Activated naive CD8-positive, alpha-beta T cell treated with anti-CD3 and anti-CD28 coated beads for 36 hours (primary cell): ENCODE data around the gene EPHA5. TPM values are rescaled to one million over a fixed set of nuclear protein-coding genes. Genes with fewer than 3 reads are reported as not detected.

Experiments
- DNase-seq: peaks from one replicate; pipeline ENCODE4 v3.0.0; 2021
- H3K27ac Mint-ChIP-seq: one replicate; pipeline ENCODE4 v1.8.0; 2022; ENCODE audit warnings: mild to moderate bottlenecking, moderate library complexity, mixed read lengths
- H3K27me3 Mint-ChIP-seq: one replicate; pipeline ENCODE4 v1.8.0; 2022; ENCODE audit warnings: mild to moderate bottlenecking, mixed read lengths
- H3K36me3 Mint-ChIP-seq: one replicate; pipeline ENCODE4 v1.8.0; 2021; ENCODE audit warnings: mild to moderate bottlenecking, mixed read lengths
- H3K4me1 Mint-ChIP-seq: one replicate; pipeline ENCODE4 v1.8.0; 2021; ENCODE audit warnings: mixed read lengths
- H3K4me3 Mint-ChIP-seq: one replicate; pipeline ENCODE4 v1.8.0; 2022; ENCODE audit warnings: mild to moderate bottlenecking, moderate library complexity, mixed read lengths
- H3K9me3 Mint-ChIP-seq: one replicate; pipeline ENCODE4 v1.8.0; 2022; ENCODE audit warnings: mixed read lengths
- total RNA-seq, 2 experiments: library from RNA; stranded (reverse); gene quantifications; one replicate each; pipeline ENCODE4 v1.2.3, GENCODE V29; 2021

EPHA5 gene
- total RNA-seq, 2 experiments from 2014 or later = not detected

DNA sequence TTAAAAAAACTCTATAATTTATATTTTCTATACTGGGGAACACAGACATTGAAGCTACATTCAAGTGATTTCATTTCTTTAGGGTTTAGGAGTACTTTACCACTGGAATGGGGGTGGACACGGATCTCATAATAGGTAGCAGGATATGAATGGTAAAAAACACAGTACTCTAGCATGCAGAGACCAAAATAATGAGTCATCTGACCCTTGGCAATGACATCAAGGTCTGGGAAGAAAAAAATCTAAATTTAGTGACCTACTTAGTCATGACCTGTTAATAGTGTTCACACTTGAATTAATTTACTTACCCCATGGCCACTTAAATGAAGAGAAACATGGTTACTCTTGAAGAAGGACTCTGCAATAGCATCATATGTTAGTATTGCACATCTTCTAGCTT lies 187.9 kb downstream of the EPHA5 start:
- H3K4me3 Mint-ChIP-seq = no peak overlapping the region
- no peaks in the 10 kb centered on the region for H3K36me3 Mint-ChIP-seq
- H3K9me3 Mint-ChIP-seq = peaks cover 6% of the 10 kb centered on the region
- H3K27ac Mint-ChIP-seq = no peak overlapping the region
- DNase-seq = no peak
- no peaks in the 10 kb centered on the region for H3K4me1 Mint-ChIP-seq
- no peaks in the 10 kb centered on the region for H3K27me3 Mint-ChIP-seq

- Mint-ChIP-seq H3K36me3 (no peaks in the 10 kb centered on the region), H3K27me3 (no peaks in the 10 kb centered on the region), H3K27ac (no peak overlapping the region)
Observed at GRCh38 chr4:65472531-65472930, 197.8 kb downstream of the EPHA5 start.

DNA sequence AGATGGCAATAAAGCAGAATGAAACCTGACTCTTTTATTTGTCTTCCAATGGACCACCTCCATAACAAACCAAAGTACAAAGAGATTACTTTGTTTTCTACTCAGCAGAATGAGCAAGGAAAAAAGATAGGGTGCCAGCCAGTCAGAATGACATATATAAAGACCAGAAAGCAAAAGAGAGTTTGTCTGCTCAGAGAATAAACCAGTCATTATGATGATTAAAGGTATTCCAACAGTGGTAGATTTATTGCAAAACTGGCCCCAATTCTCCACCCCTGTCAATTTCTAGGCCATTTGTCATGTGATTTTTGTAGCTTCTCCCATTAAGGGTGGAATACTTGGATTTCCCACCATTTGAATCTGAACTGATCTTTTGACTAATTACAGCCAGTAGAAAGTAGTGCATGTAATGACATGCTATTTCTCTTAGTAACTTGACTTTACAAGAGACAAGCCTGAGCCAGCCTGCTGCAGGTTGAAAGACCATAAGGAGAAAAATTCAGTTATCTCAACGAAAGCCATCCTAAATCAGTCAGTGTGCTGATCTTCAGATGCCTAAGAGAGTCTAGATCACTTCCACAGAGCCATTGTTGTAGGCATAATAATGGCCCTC lies 203.1 kb downstream of the EPHA5 start:
- peaks cover 8% of the 10 kb centered on the region for H3K9me3 Mint-ChIP-seq
- H3K4me3 Mint-ChIP-seq = no peak overlapping the region
- H3K36me3 Mint-ChIP-seq = no peaks in the 10 kb centered on the region
- H3K27ac Mint-ChIP-seq = no peak overlapping the region
- no peaks in the 10 kb centered on the region for H3K4me1 Mint-ChIP-seq
- H3K27me3 Mint-ChIP-seq = no peaks in the 10 kb centered on the region
- DNase-seq = no peak

More at GRCh38 chr4:65472531-65472930, 197.8 kb downstream of the EPHA5 start:
- Mint-ChIP-seq H3K4me3 (no peak overlapping the region), H3K4me1 (no peaks in the 10 kb centered on the region), H3K9me3 (peaks cover 5% of the 10 kb centered on the region)
- DNase-seq = no peak

- H3K36me3 Mint-ChIP-seq = no peaks in the 10 kb centered on the region
- H3K4me1 Mint-ChIP-seq = no peaks in the 10 kb centered on the region
- no peak overlapping the region for H3K4me3 Mint-ChIP-seq
- no peak for DNase-seq
- H3K9me3 Mint-ChIP-seq = peaks cover 4% of the 10 kb centered on the region
- no peak overlapping the region for H3K27ac Mint-ChIP-seq
- no peaks in the 10 kb centered on the region for H3K27me3 Mint-ChIP-seq
Observed at GRCh38 chr4:65461781-65462180, 208.5 kb downstream of the EPHA5 start.

GRCh38 chr4:65457011-65457410 lies 213.3 kb downstream of the EPHA5 start:
- H3K36me3 Mint-ChIP-seq = no peaks in the 10 kb centered on the region
- no peak for DNase-seq
- no peaks in the 10 kb centered on the region for H3K9me3 Mint-ChIP-seq
- no peak overlapping the region for H3K27ac Mint-ChIP-seq
- H3K4me1 Mint-ChIP-seq = no peaks in the 10 kb centered on the region
- H3K27me3 Mint-ChIP-seq = no peaks in the 10 kb centered on the region
- H3K4me3 Mint-ChIP-seq = no peak overlapping the region

DNA sequence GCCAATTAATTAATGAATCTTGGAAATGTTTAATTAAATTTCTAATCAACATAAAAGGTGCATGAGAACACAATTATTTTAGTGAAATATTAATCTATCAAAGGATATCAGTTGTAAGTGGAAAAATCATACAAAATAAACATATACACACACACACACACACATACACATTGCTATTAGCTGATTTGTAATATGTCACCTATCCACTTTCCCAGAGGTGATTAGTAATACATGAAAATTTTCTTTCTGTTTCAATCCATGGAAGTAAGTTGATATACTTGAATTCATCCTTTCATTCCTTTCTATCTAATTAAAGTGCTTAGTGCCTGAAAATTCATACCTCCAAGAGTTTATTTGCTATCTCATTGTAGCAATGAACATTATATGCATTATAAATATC lies 213.7 kb downstream of the EPHA5 start:
- H3K4me1 Mint-ChIP-seq = no peaks in the 10 kb centered on the region
- no peaks in the 10 kb centered on the region for H3K9me3 Mint-ChIP-seq
- H3K36me3 Mint-ChIP-seq = no peaks in the 10 kb centered on the region
- no peak overlapping the region for H3K27ac Mint-ChIP-seq
- DNase-seq = no peak
- no peak overlapping the region for H3K4me3 Mint-ChIP-seq
- H3K27me3 Mint-ChIP-seq = no peaks in the 10 kb centered on the region

- no peak for DNase-seq
- Mint-ChIP-seq H3K4me1 (no peaks in the 10 kb centered on the region), H3K27me3 (no peaks in the 10 kb centered on the region), H3K27ac (no peak overlapping the region), H3K36me3 (no peaks in the 10 kb centered on the region), H3K9me3 (no peaks in the 10 kb centered on the region), H3K4me3 (no peak overlapping the region)
Observed at GRCh38 chr4:65453398-65453797, 216.9 kb downstream of the EPHA5 start.

- Mint-ChIP-seq H3K4me1 (no peaks in the 10 kb centered on the region), H3K4me3 (no peak overlapping the region)
Observed at GRCh38 chr4:65450899-65451298, 219.4 kb downstream of the EPHA5 start.

GRCh38 chr4:65437102-65437501 lies 233.2 kb downstream of the EPHA5 start:
- Mint-ChIP-seq H3K4me3 (no peak overlapping the region), H3K9me3 (no peaks in the 10 kb centered on the region), H3K36me3 (no peaks in the 10 kb centered on the region), H3K27me3 (no peaks in the 10 kb centered on the region), H3K4me1 (no peaks in the 10 kb centered on the region), H3K27ac (no peak overlapping the region)
- no peak for DNase-seq

More at GRCh38 chr4:65450899-65451298, 219.4 kb downstream of the EPHA5 start:
- no peaks in the 10 kb centered on the region for H3K27me3 Mint-ChIP-seq
- DNase-seq = no peak
- H3K36me3 Mint-ChIP-seq = no peaks in the 10 kb centered on the region
- no peaks in the 10 kb centered on the region for H3K9me3 Mint-ChIP-seq
- no peak overlapping the region for H3K27ac Mint-ChIP-seq

DNA sequence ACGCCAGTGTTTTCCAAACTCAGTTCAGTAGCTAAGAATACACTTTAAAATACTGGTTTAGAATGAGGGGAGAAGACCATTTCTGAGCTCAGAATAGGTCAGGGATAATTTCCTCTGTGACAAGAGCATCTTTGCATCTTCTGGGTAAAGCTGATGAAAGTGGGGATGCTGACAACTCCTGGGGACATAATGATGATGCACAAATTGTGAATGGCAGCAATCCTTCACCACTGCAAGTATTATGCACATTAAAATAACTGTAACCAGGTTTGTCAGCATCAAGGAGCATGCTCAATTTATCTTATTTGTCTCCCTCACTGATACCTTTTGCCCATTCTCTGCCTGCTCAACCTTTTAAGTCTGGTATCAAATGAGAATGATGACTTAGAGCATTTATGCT lies 248.2 kb downstream of the EPHA5 start:
- no peaks in the 10 kb centered on the region for H3K27me3 Mint-ChIP-seq
- DNase-seq = no peak
- no peaks in the 10 kb centered on the region for H3K36me3 Mint-ChIP-seq
- no peaks in the 10 kb centered on the region for H3K4me1 Mint-ChIP-seq
- no peak overlapping the region for H3K4me3 Mint-ChIP-seq
- no peaks in the 10 kb centered on the region for H3K9me3 Mint-ChIP-seq
- no peak overlapping the region for H3K27ac Mint-ChIP-seq

GRCh38 chr4:65420036-65420435 lies 250.3 kb downstream of the EPHA5 start:
- Mint-ChIP-seq H3K36me3 (no peaks in the 10 kb centered on the region), H3K27ac (no peak overlapping the region), H3K27me3 (no peaks in the 10 kb centered on the region), H3K9me3 (no peaks in the 10 kb centered on the region), H3K4me1 (no peaks in the 10 kb centered on the region), H3K4me3 (no peak overlapping the region)
- no peak for DNase-seq

- H3K9me3 Mint-ChIP-seq = no peaks in the 10 kb centered on the region
- no peaks in the 10 kb centered on the region for H3K36me3 Mint-ChIP-seq
- H3K27ac Mint-ChIP-seq = no peak overlapping the region
- H3K4me3 Mint-ChIP-seq = no peak overlapping the region
- H3K27me3 Mint-ChIP-seq = no peaks in the 10 kb centered on the region
- H3K4me1 Mint-ChIP-seq = no peaks in the 10 kb centered on the region
- DNase-seq = no peak
Observed at GRCh38 chr4:65416891-65417290, 253.4 kb downstream of the EPHA5 start.

- Mint-ChIP-seq H3K27me3 (no peaks in the 10 kb centered on the region), H3K9me3 (no peaks in the 10 kb centered on the region), H3K4me3 (no peak overlapping the region), H3K27ac (no peak overlapping the region), H3K4me1 (no peaks in the 10 kb centered on the region), H3K36me3 (no peaks in the 10 kb centered on the region)
- no peak for DNase-seq
Observed at GRCh38 chr4:65407483-65407882, 262.8 kb downstream of the EPHA5 start.

DNA sequence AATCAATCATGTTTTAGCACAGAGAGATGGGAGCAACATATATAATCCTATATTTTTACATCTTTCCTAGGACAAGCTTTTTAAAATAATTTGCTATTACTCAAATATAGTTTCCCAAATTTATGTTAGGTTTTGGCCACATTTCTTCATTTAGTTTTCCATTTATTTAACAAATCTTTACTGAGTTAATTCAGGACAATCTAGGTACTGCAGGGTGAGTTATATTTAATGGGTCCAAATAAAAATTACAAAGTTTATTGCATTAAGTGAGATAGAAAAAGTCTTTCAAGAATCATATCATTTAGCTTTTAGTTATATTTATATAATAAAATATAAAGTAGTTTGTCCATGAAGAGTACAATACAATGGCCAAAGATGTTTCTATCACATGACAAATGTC lies 269.2 kb downstream of the EPHA5 start:
- Mint-ChIP-seq H3K27ac (no peak overlapping the region), H3K9me3 (no peaks in the 10 kb centered on the region), H3K4me1 (no peaks in the 10 kb centered on the region), H3K36me3 (no peaks in the 10 kb centered on the region), H3K4me3 (no peak overlapping the region), H3K27me3 (no peaks in the 10 kb centered on the region)
- no peak for DNase-seq

- H3K4me3 Mint-ChIP-seq = no peak overlapping the region
- H3K27me3 Mint-ChIP-seq = no peaks in the 10 kb centered on the region
- no peak overlapping the region for H3K27ac Mint-ChIP-seq
- DNase-seq = no peak
- H3K9me3 Mint-ChIP-seq = peaks cover 1% of the 10 kb centered on the region
- no peaks in the 10 kb centered on the region for H3K36me3 Mint-ChIP-seq
- H3K4me1 Mint-ChIP-seq = no peaks in the 10 kb centered on the region
Observed at GRCh38 chr4:65399084-65399483, 271.2 kb downstream of the EPHA5 start.

- H3K27ac Mint-ChIP-seq = no peak overlapping the region
- no peaks in the 10 kb centered on the region for H3K4me1 Mint-ChIP-seq
- H3K4me3 Mint-ChIP-seq = no peak overlapping the region
- DNase-seq = no peak
- H3K36me3 Mint-ChIP-seq = no peaks in the 10 kb centered on the region
- peaks cover 6% of the 10 kb centered on the region for H3K9me3 Mint-ChIP-seq
- H3K27me3 Mint-ChIP-seq = no peaks in the 10 kb centered on the region
Observed at GRCh38 chr4:65393078-65393477, 277.2 kb downstream of the EPHA5 start.
